ENCODE measurements around the gene PHF21A. TPM values are rescaled to one million over a fixed set of nuclear protein-coding genes. Genes with fewer than 3 reads are reported as not detected.

PHF21A gene
- total and polyA plus RNA-seq, 2 of the 8 experiments (the other 6 are each of a cell fraction or from before 2014, with no cell fraction given) = 17.6 to 40.3 TPM

DNA sequence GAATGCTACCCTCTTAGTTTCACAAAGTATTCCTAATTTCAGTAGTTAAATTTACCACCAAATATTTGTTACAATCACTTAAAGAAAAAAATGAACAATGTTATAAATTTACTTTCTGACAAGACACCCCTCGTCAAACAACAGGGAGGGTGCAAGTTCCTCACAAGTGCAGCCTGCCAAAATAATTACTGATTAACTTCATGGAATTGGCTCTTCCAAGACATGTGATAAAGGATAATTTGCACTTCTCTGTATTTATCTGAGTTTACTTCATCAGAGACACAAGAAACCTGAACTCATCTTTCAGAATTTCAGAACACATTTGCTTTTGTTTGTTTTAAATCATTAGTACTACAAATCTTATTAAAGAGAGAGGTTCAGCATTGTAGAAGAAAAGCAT lies 132.3 kb downstream of the PHF21A start:
- 96% methylated on average over 1 of the region's 1 CpG; no CpG with 5 or more reads in 1 of the 2 experiments for WGBS, 2 experiments (ENCODE audit: extremely low coverage in 1 of 2, insufficient coverage in 1 of 2, insufficient read length in 1 of 2, insufficient replicate concordance in 2 of 2, low coverage in 1 of 2, low lambda C conversion rate in 2 of 2, missing lambda C conversion rate in 1 of 2)
- TF ChIP-seq ASH2L (IDR thresholded peaks at IDR 0.05; ENCODE audit: low read length) (no peak), CTBP2 (IDR thresholded peaks at IDR 0.05; ENCODE audit: borderline replicate concordance, insufficient read depth, insufficient read length, low read length) (no peak), RFX5 (IDR thresholded peaks at IDR 0.05; ENCODE audit: borderline replicate concordance, low read depth, low read length) (no peak), GTF2F1 (IDR thresholded peaks at IDR 0.05; ENCODE audit: borderline replicate concordance, low read depth, low read length) (no peak), SIN3A (conservative IDR thresholded peaks at IDR 0.05 in 1 of 2, IDR thresholded peaks at IDR 0.05 in 1 of 2; ENCODE audit: low read depth in 1 of 2, low read length in 2 of 2) (no peak), RXRA (IDR thresholded peaks at IDR 0.05; ENCODE audit: insufficient read depth, low read depth, low read length) (no peak), BCL11A (IDR thresholded peaks at IDR 0.05; ENCODE audit: low read depth in 2 of 2, low read length in 2 of 2) (no peak), SIRT6 (IDR thresholded peaks at IDR 0.05; ENCODE audit: low read length) (no peak), TEAD4 (IDR thresholded peaks at IDR 0.05; ENCODE audit: low read depth, low read length) (no peak)
- no peak overlapping the region for H3K56ac ChIP-seq (replicated peaks; ENCODE audit: insufficient read length, low read depth, low read length)

More for the DNA sequence above, 132.3 kb downstream of the PHF21A start:
- Histone ChIP-seq H3K27ac (ENCODE audit: low read depth, low read length) (no peak overlapping the region), H4K5ac (ENCODE audit: insufficient read length, low read depth, low read length) (no peak overlapping the region), H3K79me1 (ENCODE audit: low read depth, low read length) (no peaks in the 10 kb centered on the region), H2BK15ac (ENCODE audit: low read length) (no peak overlapping the region), H3K23me2 (ENCODE audit: low read depth, low read length) (no peaks in the 10 kb centered on the region; the same call in 1 of the 2 replicates), H2AFZ (ENCODE audit: low read length) (no peak overlapping the region), H2BK12ac (ENCODE audit: low read depth, low read length) (no peak overlapping the region), H3K9ac (replicated peaks in 1 of 4; ENCODE audit: extremely low read depth in 1 of 4, low read depth in 3 of 4, low read length in 3 of 4) (no peak overlapping the region), H2BK20ac (ENCODE audit: low read length) (no peak overlapping the region), H3K27me3 (replicated peaks in 1 of 4; ENCODE audit: control insufficient read depth in 3 of 4, extremely low read depth in 1 of 4, insufficient read depth in 3 of 4, low read length in 3 of 4) (no peaks in the 10 kb centered on the region), H3K79me2 (ENCODE audit: control insufficient read depth in 1 of 2, insufficient read depth in 2 of 2, low read length in 2 of 2) (peaks cover 0 to 34% of the 10 kb centered on the region in 2 experiments; a peak in 1 of 4 replicates), H4K8ac (ENCODE audit: extremely low read depth, insufficient read depth, low read length) (no peak overlapping the region), H3K14ac (ENCODE audit: insufficient read length) (no peak overlapping the region), H3K4me1 (replicated peaks in 1 of 4; ENCODE audit: control insufficient read depth in 3 of 4, insufficient read depth in 4 of 4, low read length in 3 of 4) (peaks cover 5 to 16% (median 7%) of the 10 kb centered on the region in 4 experiments; a peak in 6 of 7 replicates), H4K20me1 (replicated peaks in 1 of 2; ENCODE audit: control insufficient read depth in 1 of 2, insufficient read depth in 2 of 2, low read length in 2 of 2) (no peaks in the 10 kb centered on the region), H3K36me3 (ENCODE audit: control insufficient read depth in 2 of 4, insufficient read depth in 4 of 4, low read length in 3 of 4) (no peaks in the 10 kb centered on the region), H4K91ac (replicated peaks; ENCODE audit: insufficient read length, low read length) (no peak overlapping the region), H3K4ac (replicated peaks; ENCODE audit: insufficient read length, low read depth, low read length) (no peak overlapping the region), H2BK5ac (ENCODE audit: low read depth, low read length) (no peak overlapping the region), H2BK120ac (replicated peaks; ENCODE audit: low read depth, low read length) (no peak overlapping the region), H3K4me3 (ENCODE audit: extremely low read depth in 1 of 4, insufficient read depth in 2 of 4, low read depth in 3 of 4, low read length in 4 of 4) (no peak overlapping the region), H3K23ac (ENCODE audit: insufficient read length) (no peak overlapping the region), H3K4me2 (ENCODE audit: insufficient read depth in 1 of 2, low read depth in 2 of 2, low read length in 2 of 2) (no peak overlapping the region), H3K18ac (ENCODE audit: extremely low read depth, low read length) (no peak overlapping the region), H3K9me3 (ENCODE audit: insufficient read depth in 2 of 2, low read depth in 1 of 2, low read length in 1 of 2) (no peaks in the 10 kb centered on the region), H2AK5ac (ENCODE audit: low read depth, low read length) (no peak overlapping the region)
- DNase-seq (ENCODE audit: low read depth in 1 of 2, low spot score in 2 of 2) (no peak), FAIRE-seq (no peak)
- POLR2A ChIA-PET (ENCODE audit: partially characterized antibody) = interaction anchor here (1.0 kb wide), 1 partner anchor 12 kb away, joined by 3 read pairs; no protein-coding TSS in a partner anchor
- CTCF ChIA-PET (ENCODE audit: partially characterized antibody) = interaction anchor here (0.9 to 10.8 kb wide), 3 partner anchors 12 to 24 kb away, joined by 3 to 101 read pairs (median 7); no protein-coding TSS in a partner anchor
